ENCODE results near the gene ADAMTSL2. TPM values are rescaled to one million over a fixed set of nuclear protein-coding genes. Genes with fewer than 3 reads are reported as not detected.
A peak's percentile ranks its signal among the peaks of the same experiment; 100 is the strongest.

Gene ADAMTSL2
- polyA plus RNA-seq, 1 of the 3 experiments (the other 2 are of a cell fraction) = 0.21 TPM

- TF ChIP-seq CHD2 (IDR thresholded peaks at IDR 0.05; ENCODE audit: low read length, partially characterized antibody) (peak; percentile 27), RCOR1 (IDR thresholded peaks at IDR 0.05; ENCODE audit: low read length) (peak; percentile 18; the same call in 1 of the 2 replicates), USF2 (IDR thresholded peaks at IDR 0.05; ENCODE audit: borderline replicate concordance, low read depth, low read length) (no peak), GATA2 (CRISPR knock-in tag; IDR thresholded peaks at IDR 0.05) (peak; percentile 73), EP300 (IDR thresholded peaks at IDR 0.05; ENCODE audit: borderline replicate concordance in 1 of 2, low read depth in 1 of 2, low read length in 1 of 2) (peak; percentile 8 to 48; a peak in 1 of 4 replicates)
- H3K4me1 ChIP-seq (ENCODE audit: control insufficient read depth in 1 of 2, insufficient read depth in 2 of 2, low read depth in 1 of 2, low read length in 1 of 2) = peaks cover 0 to 44% of the 10 kb centered on the region in 2 experiments; a peak in 1 of 4 replicates
- WGBS (ENCODE audit: low lambda C conversion rate) = 51% methylated on average over 15 of the region's 23 CpGs
- DNase-seq = peak; percentile 88
- no peaks in the 10 kb centered on the region for H3K9me2 ChIP-seq
- H3K36me3 ChIP-seq (replicated peaks in 1 of 2; ENCODE audit: control insufficient read depth in 1 of 2, insufficient read depth in 2 of 2, low read length in 1 of 2) = no peaks in the 10 kb centered on the region
- ChIA-PET POLR2A (interaction anchor here (0.6 to 1.9 kb wide), 11 partner anchors 8 to 173 kb away, joined by 3 to 8 read pairs (median 4); partner anchors contain the start of genes ADAMTSL2 and DBH), CTCF (interaction anchor here (0.6 to 1.5 kb wide), 4 partner anchors 12 to 91 kb away, joined by 3 to 7 read pairs (median 4); no protein-coding TSS in a partner anchor)
- no peaks in the 10 kb centered on the region for H3K79me2 ChIP-seq (ENCODE audit: insufficient read depth)
- no peaks in the 10 kb centered on the region for H3K9me3 ChIP-seq
- peak overlapping the region in 1 of 2 experiments; percentile 91; a peak in 2 of 4 replicates for H3K27ac ChIP-seq (ENCODE audit: low read depth in 2 of 2, low read length in 1 of 2)
- no peak overlapping the region for H2AFZ ChIP-seq (ENCODE audit: low read depth)
- H4K20me1 ChIP-seq (ENCODE audit: insufficient read depth) = no peaks in the 10 kb centered on the region
- no peak overlapping the region for H3K4me3 ChIP-seq (ENCODE audit: low read depth in 2 of 2, low read length in 1 of 2)
- H3K4me2 ChIP-seq = no peak overlapping the region
- no peaks in the 10 kb centered on the region for H3F3A ChIP-seq (replicated peaks; ENCODE audit: insufficient read depth)
- H3K9ac ChIP-seq = no peak overlapping the region
- no peaks in the 10 kb centered on the region for H3K27me3 ChIP-seq (ENCODE audit: insufficient read depth)
Measured at GRCh38 chr9:133505901-133506652, 28.4 kb upstream of the ADAMTSL2 start.

GRCh38 chr9:133506653-133507038, 27.9 kb upstream of the ADAMTSL2 start:
- Histone ChIP-seq H3K4me3 (ENCODE audit: low read depth in 2 of 2, low read length in 1 of 2) (no peak overlapping the region), H3F3A (replicated peaks; ENCODE audit: insufficient read depth) (no peaks in the 10 kb centered on the region), H3K9ac (no peak overlapping the region), H3K27ac (ENCODE audit: low read depth in 2 of 2, low read length in 1 of 2) (peak overlapping the region in 1 of 2 experiments; percentile 91; a peak in 2 of 4 replicates), H3K9me2 (no peaks in the 10 kb centered on the region), H3K27me3 (ENCODE audit: insufficient read depth) (no peaks in the 10 kb centered on the region), H4K20me1 (ENCODE audit: insufficient read depth) (no peaks in the 10 kb centered on the region), H3K79me2 (ENCODE audit: insufficient read depth) (no peaks in the 10 kb centered on the region), H3K4me2 (no peak overlapping the region), H3K9me3 (no peaks in the 10 kb centered on the region), H3K36me3 (replicated peaks in 1 of 2; ENCODE audit: control insufficient read depth in 1 of 2, insufficient read depth in 2 of 2, low read length in 1 of 2) (no peaks in the 10 kb centered on the region), H2AFZ (ENCODE audit: low read depth) (no peak overlapping the region), H3K4me1 (ENCODE audit: control insufficient read depth in 1 of 2, insufficient read depth in 2 of 2, low read depth in 1 of 2, low read length in 1 of 2) (peaks cover 0 to 44% of the 10 kb centered on the region in 2 experiments; a peak in 1 of 4 replicates)
- CTCF ChIA-PET = interaction anchor here (0.9 to 1.5 kb wide), 3 partner anchors 17 to 275 kb away, joined by 3 to 7 read pairs (median 5); no protein-coding TSS in a partner anchor
- DNase-seq = peak; percentile 50
- POLR2A ChIA-PET = interaction anchor here (1.0 to 1.9 kb wide), 4 partner anchors 8 to 127 kb away, joined by 3 to 8 read pairs (median 6); partner anchors contain the start of gene ADAMTSL2
- TF ChIP-seq YY1 (IDR thresholded peaks at IDR 0.05; ENCODE audit: low read depth) = no peak
- TF ChIP-seq NFIC (IDR thresholded peaks at IDR 0.05; ENCODE audit: borderline replicate concordance) = peak; percentile 47
- no peak for TF ChIP-seq POLR2AphosphoS5 (IDR thresholded peaks at IDR 0.05; ENCODE audit: low read depth, low read length)
- no peak for TF ChIP-seq SMC3 (IDR thresholded peaks at IDR 0.05; ENCODE audit: low read depth, low read length)
- TF ChIP-seq CHD2 (IDR thresholded peaks at IDR 0.05; ENCODE audit: low read length, partially characterized antibody) = no peak
- no peak for TF ChIP-seq RFX5 (IDR thresholded peaks at IDR 0.05; ENCODE audit: low read length)
- no peak for TF ChIP-seq FOSL2 (IDR thresholded peaks at IDR 0.05; ENCODE audit: borderline replicate concordance, low read depth)
- WGBS (ENCODE audit: low lambda C conversion rate) = 61% methylated on average over 12 of the region's 18 CpGs

All from SK-N-SH (cell line).